Measurements from ENCODE around the gene ELMO1. TPM values are rescaled to one million over a fixed set of nuclear protein-coding genes. Genes with fewer than 3 reads are reported as not detected.

Gene ELMO1
- total and polyA plus RNA-seq, 2 of the 13 experiments (the other 11 are each of a cell fraction or from before 2014, with no cell fraction given): 0.11 to 0.17 TPM

DNA sequence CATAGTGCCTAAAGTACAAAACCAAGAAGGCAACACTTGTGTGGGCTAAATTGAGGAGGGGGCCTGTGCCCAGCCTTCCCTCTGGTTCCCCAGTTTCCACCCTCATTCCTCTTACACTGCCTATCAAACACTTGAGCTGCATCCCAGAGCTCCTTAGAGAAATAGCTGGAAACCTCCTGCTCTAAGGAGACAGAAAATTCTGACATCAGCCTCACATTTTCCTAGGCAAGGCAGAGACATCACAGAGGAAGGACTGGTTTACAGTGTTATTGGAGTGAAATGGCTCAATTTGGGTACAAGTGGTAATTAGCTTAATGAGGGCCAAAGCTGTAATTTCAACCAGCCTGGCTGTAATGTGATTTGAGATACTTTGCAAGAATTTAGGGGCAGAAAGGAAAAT lies 532.0 kb downstream of the ELMO1 start:
- Histone ChIP-seq H2AFZ (ENCODE audit: low read length) (no peak overlapping the region), H3K36me3 (replicated peaks in 1 of 2; ENCODE audit: control insufficient read depth in 1 of 2, insufficient read depth in 2 of 2, low read length in 2 of 2) (no peaks in the 10 kb centered on the region), H3K79me2 (ENCODE audit: insufficient read depth, low read length) (no peaks in the 10 kb centered on the region), H3K4me3 (replicated peaks in 1 of 3; ENCODE audit: insufficient read depth in 1 of 3, low read depth in 2 of 3, low read length in 3 of 3) (no peak overlapping the region), H3K27me3 (ENCODE audit: control insufficient read depth in 1 of 2, insufficient read depth in 2 of 2, low read length in 2 of 2) (no peaks in the 10 kb centered on the region), H4K20me1 (ENCODE audit: insufficient read depth, low read length) (no peaks in the 10 kb centered on the region), H3K27ac (ENCODE audit: extremely low read length, insufficient read depth, low read length) (no peak overlapping the region), H3K4me2 (ENCODE audit: low read depth, low read length) (no peak overlapping the region), H3K4me1 (ENCODE audit: insufficient read depth, low read length) (peaks cover 5% of the 10 kb centered on the region; the same call in 1 of the 2 replicates), H3K9ac (ENCODE audit: insufficient read depth, low read depth, low read length) (no peak overlapping the region), H3K9me3 (ENCODE audit: low read length) (no peaks in the 10 kb centered on the region)
- ChIA-PET POLR2A (no interaction called here), CTCF (ENCODE audit: low intra/inter-chr PET ratio, low total read pairs) (no interaction called here)
- intact Hi-C loops (cut with micrococcal nuclease; ENCODE audit: unreplicated experiment) (no loop called here), in situ Hi-C loops (cut with HindIII; ENCODE audit: extremely low pct_ligation_motif_present, low pct_unique_long_range_greater_than_20kb) (no loop called here)
- no peak for ATAC-seq
- no peak for FAIRE-seq
- no peak for DNase-seq (ENCODE audit: low spot score)
- no TSS peak for BruUV-seq (replicated peaks)
- TF ChIP-seq CENPT (CRISPR knock-in tag; IDR thresholded peaks at IDR 0.05; ENCODE audit: low read depth): no peak
- no peak for TF ChIP-seq ZNF703 (CRISPR knock-in tag; IDR thresholded peaks at IDR 0.05; ENCODE audit: borderline replicate concordance)
- TF ChIP-seq ZNF558 (CRISPR knock-in tag; IDR thresholded peaks at IDR 0.05; ENCODE audit: borderline replicate concordance): no peak

DNA sequence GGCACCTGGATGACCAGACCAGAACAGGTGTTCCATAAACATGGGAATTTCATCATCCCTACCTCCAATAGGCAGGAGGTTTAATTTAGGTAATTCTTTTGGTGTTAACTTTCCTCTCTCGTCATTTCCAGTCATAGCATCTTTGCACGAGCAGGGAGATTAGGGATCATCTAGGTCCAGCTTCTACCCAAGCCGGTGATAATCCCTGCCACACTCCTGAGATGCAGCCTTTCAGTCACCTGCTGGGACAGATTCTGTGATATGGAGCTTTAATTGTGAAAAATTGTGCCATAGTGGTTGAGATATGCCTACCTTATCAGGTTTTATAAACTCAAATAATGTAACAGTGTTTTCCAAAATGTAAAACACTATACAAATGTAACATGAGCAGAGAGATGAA lies 532.5 kb downstream of the ELMO1 start:
- 29% methylated on average over 3 of the region's 3 CpGs for WGBS (ENCODE audit: low lambda C conversion rate)
- Histone ChIP-seq H3K36me3 (replicated peaks in 1 of 2; ENCODE audit: control insufficient read depth in 1 of 2, insufficient read depth in 2 of 2, low read length in 2 of 2) (no peaks in the 10 kb centered on the region), H4K20me1 (ENCODE audit: insufficient read depth, low read length) (no peaks in the 10 kb centered on the region), H3K9ac (ENCODE audit: insufficient read depth, low read depth, low read length) (no peak overlapping the region), H3K4me1 (ENCODE audit: insufficient read depth, low read length) (peaks cover 7% of the 10 kb centered on the region; the same call in 1 of the 2 replicates), H3K4me3 (replicated peaks in 1 of 3; ENCODE audit: insufficient read depth in 1 of 3, low read depth in 2 of 3, low read length in 3 of 3) (no peak overlapping the region), H3K27me3 (ENCODE audit: control insufficient read depth in 1 of 2, insufficient read depth in 2 of 2, low read length in 2 of 2) (no peaks in the 10 kb centered on the region), H3K4me2 (ENCODE audit: low read depth, low read length) (no peak overlapping the region), H3K79me2 (ENCODE audit: insufficient read depth, low read length) (no peaks in the 10 kb centered on the region), H2AFZ (ENCODE audit: low read length) (no peak overlapping the region), H3K9me3 (ENCODE audit: low read length) (no peaks in the 10 kb centered on the region), H3K27ac (ENCODE audit: extremely low read length, insufficient read depth, low read length) (no peak overlapping the region)
- ChIA-PET POLR2A (no interaction called here), CTCF (ENCODE audit: low intra/inter-chr PET ratio, low total read pairs) (no interaction called here)
- BruUV-seq (replicated peaks): no TSS peak
- in situ Hi-C loops (cut with HindIII; ENCODE audit: extremely low pct_ligation_motif_present, low pct_unique_long_range_greater_than_20kb): no loop called here
- no peak for ATAC-seq
- no peak for DNase-seq (ENCODE audit: low spot score)
- intact Hi-C loops (cut with micrococcal nuclease; ENCODE audit: unreplicated experiment): no loop called here
- no peak for FAIRE-seq
- TF ChIP-seq ZNF724P (CRISPR knock-in tag; IDR thresholded peaks at IDR 0.05; ENCODE audit: borderline replicate concordance): no peak
- no peak for TF ChIP-seq NFRKB (IDR thresholded peaks at IDR 0.05)
- TF ChIP-seq ZSCAN21 (CRISPR knock-in tag; IDR thresholded peaks at IDR 0.05; ENCODE audit: borderline replicate concordance): no peak
- TF ChIP-seq SP4 (CRISPR knock-in tag; IDR thresholded peaks at IDR 0.05): no peak
- TF ChIP-seq, protein P1, sequence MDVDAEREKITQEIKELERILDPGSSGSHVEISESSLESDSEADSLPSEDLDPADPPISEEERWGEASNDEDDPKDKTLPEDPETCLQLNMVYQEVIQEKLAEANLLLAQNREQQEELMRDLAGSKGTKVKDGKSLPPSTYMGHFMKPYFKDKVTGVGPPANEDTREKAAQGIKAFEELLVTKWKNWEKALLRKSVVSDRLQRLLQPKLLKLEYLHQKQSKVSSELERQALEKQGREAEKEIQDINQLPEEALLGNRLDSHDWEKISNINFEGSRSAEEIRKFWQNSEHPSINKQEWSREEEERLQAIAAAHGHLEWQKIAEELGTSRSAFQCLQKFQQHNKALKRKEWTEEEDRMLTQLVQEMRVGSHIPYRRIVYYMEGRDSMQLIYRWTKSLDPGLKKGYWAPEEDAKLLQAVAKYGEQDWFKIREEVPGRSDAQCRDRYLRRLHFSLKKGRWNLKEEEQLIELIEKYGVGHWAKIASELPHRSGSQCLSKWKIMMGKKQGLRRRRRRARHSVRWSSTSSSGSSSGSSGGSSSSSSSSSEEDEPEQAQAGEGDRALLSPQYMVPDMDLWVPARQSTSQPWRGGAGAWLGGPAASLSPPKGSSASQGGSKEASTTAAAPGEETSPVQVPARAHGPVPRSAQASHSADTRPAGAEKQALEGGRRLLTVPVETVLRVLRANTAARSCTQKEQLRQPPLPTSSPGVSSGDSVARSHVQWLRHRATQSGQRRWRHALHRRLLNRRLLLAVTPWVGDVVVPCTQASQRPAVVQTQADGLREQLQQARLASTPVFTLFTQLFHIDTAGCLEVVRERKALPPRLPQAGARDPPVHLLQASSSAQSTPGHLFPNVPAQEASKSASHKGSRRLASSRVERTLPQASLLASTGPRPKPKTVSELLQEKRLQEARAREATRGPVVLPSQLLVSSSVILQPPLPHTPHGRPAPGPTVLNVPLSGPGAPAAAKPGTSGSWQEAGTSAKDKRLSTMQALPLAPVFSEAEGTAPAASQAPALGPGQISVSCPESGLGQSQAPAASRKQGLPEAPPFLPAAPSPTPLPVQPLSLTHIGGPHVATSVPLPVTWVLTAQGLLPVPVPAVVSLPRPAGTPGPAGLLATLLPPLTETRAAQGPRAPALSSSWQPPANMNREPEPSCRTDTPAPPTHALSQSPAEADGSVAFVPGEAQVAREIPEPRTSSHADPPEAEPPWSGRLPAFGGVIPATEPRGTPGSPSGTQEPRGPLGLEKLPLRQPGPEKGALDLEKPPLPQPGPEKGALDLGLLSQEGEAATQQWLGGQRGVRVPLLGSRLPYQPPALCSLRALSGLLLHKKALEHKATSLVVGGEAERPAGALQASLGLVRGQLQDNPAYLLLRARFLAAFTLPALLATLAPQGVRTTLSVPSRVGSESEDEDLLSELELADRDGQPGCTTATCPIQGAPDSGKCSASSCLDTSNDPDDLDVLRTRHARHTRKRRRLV (CRISPR knock-in tag; IDR thresholded peaks at IDR 0.05): no peak
- no peak for TF ChIP-seq NR3C1 (CRISPR knock-in tag; IDR thresholded peaks at IDR 0.05)
- no peak for TF ChIP-seq CHD4 (IDR thresholded peaks at IDR 0.05; ENCODE audit: borderline replicate concordance, low read length)
- no peak for TF ChIP-seq YY1 (IDR thresholded peaks at IDR 0.05; ENCODE audit: insufficient read depth, insufficient replicate concordance, low read depth, low read length)
- TF ChIP-seq ZNF468 (CRISPR knock-in tag; IDR thresholded peaks at IDR 0.05): no peak
- TF ChIP-seq, protein P2, sequence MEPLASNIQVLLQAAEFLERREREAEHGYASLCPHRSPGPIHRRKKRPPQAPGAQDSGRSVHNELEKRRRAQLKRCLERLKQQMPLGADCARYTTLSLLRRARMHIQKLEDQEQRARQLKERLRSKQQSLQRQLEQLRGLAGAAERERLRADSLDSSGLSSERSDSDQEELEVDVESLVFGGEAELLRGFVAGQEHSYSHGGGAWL (CRISPR knock-in tag; IDR thresholded peaks at IDR 0.05): no peak
- no peak for TF ChIP-seq MBNL3 (CRISPR knock-in tag; conservative IDR thresholded peaks at IDR 0.05)
- TF ChIP-seq ZNF432 (CRISPR knock-in tag; IDR thresholded peaks at IDR 0.05; ENCODE audit: borderline replicate concordance): no peak
- no peak for TF ChIP-seq ZNF780A (CRISPR knock-in tag; IDR thresholded peaks at IDR 0.05)

Data from HepG2 (cell line).